ENCODE data around the gene APBB3.

APBB3 gene

DNA sequence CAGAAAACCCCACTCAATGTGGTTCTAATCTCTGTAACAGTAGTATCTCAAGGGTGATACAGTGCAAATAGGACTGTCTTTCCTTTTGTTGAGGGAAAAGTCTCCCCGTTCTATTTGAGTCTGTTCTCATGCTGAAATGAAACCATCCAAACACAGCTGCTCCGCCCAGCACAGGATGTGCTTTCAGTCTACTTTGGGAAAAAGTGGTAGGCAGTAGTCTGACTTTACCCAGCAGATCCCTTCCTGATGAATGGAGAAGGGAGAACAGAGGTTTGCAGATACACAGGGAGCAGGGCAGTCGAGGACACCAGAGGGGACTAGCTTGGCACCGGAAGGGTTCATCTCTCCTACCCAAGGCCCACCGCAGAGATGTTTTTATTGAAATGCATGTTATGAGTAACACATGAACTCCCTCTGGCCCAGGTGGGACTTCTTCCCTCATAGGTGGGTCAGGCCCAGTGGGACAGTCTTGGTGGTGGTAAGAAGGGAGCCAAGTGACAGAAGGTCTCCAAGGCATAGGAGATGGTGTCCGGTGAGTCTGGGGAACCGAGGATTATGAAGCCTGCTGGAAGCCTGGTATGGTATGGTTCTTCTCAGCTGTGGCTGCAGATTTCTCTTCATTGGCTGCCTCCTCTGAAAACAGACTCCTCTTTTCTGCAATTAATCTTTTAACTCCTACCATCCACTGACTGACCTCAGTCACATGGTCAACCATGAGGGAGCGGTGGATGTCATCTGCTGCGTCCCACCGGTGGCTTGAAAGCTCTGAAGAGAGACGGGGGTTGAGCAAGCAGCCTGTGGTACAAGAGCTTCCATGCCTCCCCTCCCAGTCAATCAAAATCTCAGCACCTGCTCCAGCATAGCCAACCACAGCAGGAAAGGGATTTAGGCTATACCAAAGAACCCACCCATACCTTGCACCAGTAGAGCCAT is 14.0 kb downstream of the APBB3 start:
- no peak for DNase-seq

DNA sequence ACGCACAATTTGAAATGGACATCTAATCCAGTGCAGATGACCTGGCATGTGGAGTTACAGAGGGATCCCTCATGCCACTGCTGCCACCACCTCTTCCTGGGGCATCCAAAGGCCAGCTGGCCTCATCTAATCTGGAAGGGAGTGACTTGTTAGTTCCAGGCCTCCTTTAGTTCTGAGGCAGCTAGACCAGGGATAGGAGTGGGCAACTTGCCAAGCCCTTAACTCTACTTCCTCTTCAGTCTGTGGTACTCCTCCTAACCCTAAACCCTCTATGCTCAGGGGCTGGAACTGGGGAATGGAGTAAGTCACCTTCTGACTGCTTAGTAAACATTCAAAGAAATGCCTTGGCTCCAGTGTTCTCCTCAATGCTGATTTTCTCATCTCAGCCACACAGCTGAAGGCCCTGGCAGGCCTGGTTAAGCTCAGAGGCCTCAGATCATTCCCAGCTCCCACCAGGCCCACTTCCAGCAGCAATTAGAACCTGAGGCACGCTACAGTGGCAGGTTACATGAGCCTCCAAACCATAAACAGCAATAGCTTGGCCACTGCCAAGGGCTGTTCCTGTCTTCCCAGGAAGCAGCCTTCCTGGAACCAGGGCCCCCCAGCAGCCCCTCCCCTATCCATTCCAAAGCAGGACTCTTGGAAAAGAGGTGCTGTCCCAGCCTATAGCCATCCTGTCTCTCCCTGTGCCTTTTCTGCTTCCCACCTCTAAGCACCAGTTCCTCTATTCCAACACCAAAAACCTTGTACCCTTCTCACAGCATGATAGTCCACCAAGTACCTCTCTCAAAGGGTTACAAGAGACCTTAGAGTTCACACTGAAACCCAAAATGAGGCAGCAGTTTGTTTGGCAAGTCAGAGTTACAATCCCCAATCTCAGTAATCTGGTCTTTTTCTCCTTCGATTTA is 14.9 kb downstream of the APBB3 start:
- DNase-seq: no peak

DNA sequence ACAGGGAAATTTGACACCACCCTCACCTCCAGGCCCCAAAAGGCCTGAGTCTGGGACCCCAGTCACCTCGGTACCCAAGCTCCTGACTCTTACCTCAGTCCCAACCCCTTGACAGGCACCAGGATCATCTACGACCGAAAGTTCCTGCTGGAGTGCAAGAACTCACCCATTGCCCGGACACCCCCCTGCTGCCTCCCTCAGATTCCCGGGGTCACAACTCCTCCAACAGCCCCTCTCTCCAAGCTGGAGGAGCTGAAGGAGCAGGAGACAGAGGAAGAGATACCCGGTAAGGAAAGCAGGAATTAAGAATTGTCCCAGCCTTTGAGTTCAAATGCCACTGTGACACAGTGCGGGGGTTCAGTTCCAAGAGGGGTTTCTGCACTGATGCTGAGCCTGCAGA is 15.6 kb downstream of the APBB3 start:
- no peak for DNase-seq

DNA sequence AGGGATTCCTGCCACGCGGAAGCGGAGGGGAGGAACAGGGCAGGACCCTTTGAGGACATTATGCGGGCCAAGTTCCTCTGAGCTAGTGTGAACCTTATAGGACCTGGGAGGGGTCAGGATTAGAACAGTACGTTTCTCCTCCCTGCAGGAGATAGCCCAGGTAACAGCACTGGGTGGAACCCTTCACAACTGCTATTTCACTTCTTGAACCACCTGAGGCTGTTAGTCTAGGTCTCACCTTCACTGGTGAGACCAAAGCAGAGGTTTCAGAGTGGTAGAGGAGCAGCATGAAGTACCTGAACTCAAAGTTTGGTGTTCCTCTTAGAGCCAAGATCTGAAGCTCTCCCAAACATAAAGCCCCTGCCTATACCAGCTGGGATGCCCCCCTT is 16.1 kb downstream of the APBB3 start:
- DNase-seq: no peak

DNA sequence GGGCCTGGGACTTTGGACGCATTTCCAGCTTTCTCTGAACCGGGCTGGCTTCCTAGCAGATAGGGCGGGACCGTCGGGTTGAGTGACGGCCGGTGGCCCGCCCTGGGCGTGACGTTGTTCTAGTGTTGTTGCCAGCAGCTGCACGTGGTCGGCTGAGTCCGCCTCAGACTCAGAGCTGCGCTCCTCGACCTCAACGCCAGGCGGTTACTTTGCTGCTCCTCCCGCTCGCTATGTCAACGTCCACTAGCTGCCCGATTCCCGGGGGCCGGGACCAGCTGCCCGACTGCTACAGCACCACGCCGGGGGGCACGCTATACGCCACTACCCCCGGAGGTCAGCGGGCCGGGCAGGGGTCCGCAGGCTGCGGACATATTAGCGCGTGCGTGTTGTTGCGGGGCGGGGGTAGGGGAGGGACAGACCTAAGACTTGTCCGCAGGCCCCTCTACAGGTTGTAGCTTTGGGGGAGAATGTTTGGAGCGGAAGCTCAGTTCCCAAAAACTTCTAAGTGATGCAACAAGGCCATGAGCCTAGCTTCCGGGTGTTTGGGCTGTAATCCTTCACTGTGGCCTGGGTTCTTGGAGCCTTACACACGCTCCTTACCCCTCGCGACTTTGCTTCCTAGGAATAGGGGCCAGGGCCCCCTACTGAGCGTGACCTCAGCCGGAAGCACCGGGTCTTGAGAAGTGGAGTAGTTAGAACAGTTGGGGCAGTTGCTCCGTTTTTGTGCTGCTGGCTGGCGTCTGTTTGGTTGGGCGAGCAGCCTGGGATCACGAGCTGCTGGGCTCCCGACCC is 16.7 kb downstream of the APBB3 start, which contains the start of gene EIF4EBP3:
EIF4EBP3 (plus strand) TSS at position 155 of the 792 bp plus-strand sequence; CDS start at position 231, 76 bp downstream.
- peak; percentile 82 for DNase-seq

DNA sequence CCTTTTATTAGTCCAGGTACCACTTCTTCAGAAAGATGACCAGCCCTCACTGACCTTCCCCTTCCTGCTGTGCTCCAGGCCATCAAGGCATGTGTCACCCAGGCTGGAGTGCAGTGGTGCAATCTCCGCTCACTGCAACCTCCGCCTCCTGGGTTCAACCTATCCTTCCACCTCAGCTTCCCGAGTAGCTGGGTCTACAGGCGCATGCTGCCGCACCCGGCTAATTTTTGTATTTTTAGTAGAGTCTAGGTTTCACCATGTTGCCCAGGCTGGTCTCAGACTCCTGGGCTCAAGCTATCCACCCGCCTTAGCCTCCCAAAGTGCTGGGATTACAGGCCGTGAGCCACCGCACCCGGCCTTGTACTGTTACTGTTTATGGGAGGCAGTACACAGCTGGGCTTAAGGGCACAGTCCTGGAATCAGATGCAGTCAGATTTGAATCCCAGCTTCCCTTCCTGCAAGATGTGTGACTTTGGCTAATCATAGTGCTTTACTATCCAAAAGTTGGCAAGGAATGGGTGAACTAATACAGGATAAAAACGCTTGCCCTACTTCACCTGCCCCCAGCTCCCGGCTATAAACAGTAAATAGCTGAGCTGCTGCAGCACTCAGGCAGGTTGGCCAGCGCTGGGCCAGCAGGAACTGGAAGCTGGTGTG is 17.4 kb downstream of the APBB3 start:
- no peak for DNase-seq

DNA sequence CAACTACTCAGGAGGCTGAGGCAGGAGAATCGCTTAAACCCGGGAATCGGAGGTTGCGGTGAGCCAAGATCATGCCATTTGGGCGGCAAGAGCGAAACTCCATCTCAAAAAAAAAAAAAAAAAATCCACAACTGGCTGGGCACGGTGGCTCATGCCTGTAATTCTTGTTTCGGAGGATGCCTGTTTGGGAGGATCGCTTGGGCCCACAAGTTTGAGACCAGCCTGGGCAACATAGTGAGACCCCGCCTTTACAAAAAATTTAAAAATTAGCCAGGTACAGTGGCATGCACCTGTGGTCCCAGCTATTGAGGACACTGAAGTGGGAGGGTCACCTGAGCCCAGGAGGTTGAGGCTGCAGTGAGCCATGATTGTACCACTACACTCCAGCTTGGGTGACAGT is 18.8 kb downstream of the APBB3 start:
- DNase-seq: no peak

DNA sequence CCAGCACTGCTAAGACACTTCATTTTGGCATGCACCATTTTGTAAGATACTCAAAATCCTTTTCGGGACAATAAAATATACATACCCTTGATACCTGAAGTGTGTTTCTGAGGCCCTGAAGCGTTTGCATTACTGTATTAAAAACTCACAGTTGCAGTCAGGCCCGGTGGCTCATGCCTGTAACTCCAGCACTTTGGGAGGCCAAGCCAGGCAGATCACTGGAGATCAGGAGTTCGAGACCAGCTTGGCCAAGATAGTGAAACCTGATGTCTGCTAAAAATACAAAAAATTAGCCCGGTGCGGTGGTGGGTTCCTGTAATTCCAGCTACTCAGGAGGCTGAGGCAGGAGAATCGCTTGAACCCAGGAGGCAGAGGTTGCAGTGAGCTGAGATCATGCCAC is 19.4 kb downstream of the APBB3 start:
- no peak for DNase-seq

DNA sequence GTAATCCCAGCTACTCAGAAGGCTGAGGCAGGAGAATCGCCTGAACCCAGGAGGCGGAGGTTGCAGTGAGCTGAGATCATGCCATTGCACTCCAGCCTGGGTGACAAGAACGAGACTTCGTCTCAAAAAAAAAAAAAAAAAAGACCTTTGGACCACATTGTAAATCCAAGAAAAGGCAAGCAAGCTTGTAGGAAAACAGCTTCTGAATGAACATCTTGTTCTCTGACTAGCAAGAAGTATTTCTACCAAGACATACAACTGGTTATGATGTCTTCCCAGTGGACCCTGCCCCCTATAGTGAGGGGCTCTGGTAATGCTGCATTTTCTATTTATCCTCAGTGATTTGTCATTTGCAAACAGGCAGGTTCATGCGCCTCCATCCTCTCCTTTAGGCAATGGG is 21.4 kb downstream of the APBB3 start:
- no peak for DNase-seq

DNA sequence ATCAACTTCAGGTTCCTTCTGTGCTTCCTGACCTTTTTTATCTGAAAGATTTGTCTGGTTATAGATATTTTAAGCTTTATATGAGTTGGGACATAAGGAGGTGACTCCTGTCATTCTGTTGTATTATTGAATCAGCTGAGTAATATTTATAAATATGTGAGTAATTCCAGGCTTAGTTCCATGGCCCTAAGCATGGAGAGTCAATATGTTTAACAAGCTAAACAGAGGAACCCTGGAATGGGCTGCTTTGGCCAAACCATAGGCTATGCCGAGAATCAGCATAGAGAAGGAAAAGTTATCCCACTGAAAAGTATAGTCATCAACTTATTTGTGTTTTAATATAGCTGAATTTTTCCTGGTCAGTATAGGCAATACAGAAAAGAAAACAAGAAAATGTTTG is 24.2 kb downstream of the APBB3 start:
- no peak for DNase-seq

DNA sequence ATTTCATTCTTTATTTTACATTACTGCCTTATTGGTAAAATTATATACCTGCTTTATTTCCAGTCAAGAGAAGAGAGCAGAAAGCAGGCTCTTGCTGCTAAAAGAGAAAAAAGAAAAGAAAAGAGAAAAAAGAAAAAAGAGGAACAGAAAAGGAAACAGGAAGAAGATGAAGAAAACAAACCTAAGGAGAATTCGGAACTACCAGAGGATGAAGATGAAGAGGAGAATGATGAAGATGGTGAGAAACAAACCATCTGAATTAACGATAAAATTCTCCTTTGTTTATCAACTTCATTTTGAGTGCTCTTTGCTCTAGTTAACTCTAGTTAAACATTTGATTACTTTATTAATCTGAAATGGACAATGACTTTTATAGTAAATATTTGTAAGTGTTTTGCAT is 40.4 kb downstream of the APBB3 start:
- DNase-seq: no peak

DNA sequence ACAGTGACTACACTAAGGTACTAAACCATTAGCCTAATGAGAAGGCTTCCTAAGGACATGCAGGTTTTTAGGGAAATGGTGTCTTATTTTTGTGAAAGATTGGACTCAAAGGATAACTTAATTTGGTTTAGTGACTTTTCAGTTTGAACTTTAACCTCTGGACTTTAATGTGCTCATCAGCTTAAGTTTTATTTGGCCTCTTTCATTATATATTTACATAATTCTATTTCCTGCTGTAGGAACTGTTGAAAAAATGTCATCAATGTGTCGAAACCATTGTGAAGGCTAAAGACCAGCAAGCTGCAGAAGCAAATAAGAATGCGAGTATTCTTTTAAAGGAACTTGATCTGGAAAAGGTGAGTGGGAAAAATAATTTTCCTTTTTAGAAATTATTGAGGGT is 51.3 kb downstream of the APBB3 start:
- no peak for DNase-seq

DNA sequence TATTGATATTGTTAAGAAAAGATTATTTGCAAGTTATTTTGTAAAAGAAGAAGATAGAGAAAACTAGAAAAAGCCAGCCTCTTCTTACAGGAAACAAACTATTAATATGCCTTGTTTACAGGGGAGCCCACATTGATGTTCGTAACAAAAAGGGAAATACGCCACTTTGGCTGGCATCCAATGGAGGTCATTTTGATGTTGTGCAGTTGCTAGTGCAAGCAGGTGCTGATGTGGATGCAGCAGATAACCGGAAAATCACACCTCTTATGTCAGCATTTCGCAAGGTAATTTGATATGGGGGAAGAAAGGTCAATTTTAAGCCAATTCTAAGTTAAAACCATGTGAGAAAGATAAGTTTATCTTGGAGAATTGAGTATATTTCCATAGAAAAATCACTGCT is 54.5 kb downstream of the APBB3 start:
- no peak for DNase-seq
